ENCODE data around the gene VPS4B. TPM values are rescaled to one million over a fixed set of nuclear protein-coding genes. Genes with fewer than 3 reads are reported as not detected.

The VPS4B gene
- total and polyA plus RNA-seq, 10 of the 15 experiments (the other 5 are each of a cell fraction or from before 2014, with no cell fraction given), result 21.4 to 37.6 (median 29.8) TPM

DNA sequence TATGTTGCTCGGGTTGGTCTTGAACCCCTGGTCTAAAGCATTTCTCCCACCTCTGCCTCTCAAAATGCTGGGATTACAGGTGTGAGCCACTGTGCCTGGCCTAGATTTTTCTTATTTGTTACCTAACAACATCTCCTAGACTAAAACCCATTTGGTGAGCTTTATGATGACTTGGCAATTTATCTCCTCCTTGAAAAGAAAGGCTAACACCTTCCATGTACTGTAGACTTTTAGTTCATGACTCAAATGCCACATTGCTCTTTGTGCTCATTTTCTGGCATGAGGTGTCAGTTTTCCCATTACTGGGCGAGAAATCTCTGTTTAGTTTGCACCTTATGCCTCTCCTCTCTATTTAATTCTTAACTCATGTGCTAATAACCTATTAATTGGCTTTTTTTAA lies 42.2 kb upstream of the VPS4B start:
- no peak overlapping the region for H3K27ac ChIP-seq (ENCODE audit: control insufficient read depth, insufficient read depth)
- POLR2A ChIA-PET, result no interaction called here
- no peaks in the 10 kb centered on the region for H3K36me3 ChIP-seq (ENCODE audit: control insufficient read depth in 2 of 2, insufficient read depth in 2 of 2, low read length in 1 of 2)
- RAD21 ChIA-PET (ENCODE audit: unreplicated experiment), result no interaction called here
- no peak overlapping the region for H3K4me2 ChIP-seq (ENCODE audit: control insufficient read depth, insufficient read depth)
- intact Hi-C loops (cut with micrococcal nuclease; ENCODE audit: unreplicated experiment) (no loop called here), in situ Hi-C loops (cut with MboI) (no loop called here)
- no peak overlapping the region for H3K9ac ChIP-seq (ENCODE audit: control insufficient read depth, insufficient read depth, low read length)
- no peak overlapping the region for H3K4me3 ChIP-seq
- FAIRE-seq (no peak), ATAC-seq (no peak), DNase-seq (ENCODE audit: low read depth, low spot score) (no peak)
- H3K79me2 ChIP-seq (ENCODE audit: control insufficient read depth, insufficient read depth, low read length), result no peaks in the 10 kb centered on the region
- no peaks in the 10 kb centered on the region for H3K4me1 ChIP-seq (ENCODE audit: control insufficient read depth, insufficient read depth, low read length)
- H3K27me3 ChIP-seq (replicated peaks in 1 of 2; ENCODE audit: control insufficient read depth in 2 of 2, insufficient read depth in 2 of 2, low read length in 1 of 2), result peaks cover 0 to 5% of the 10 kb centered on the region in 2 experiments; a peak in 2 of 4 replicates
- H4K20me1 ChIP-seq (ENCODE audit: control insufficient read depth, insufficient read depth), result no peaks in the 10 kb centered on the region
- H3K9me3 ChIP-seq (replicated peaks; ENCODE audit: control insufficient read depth, insufficient read depth, low read length), result no peaks in the 10 kb centered on the region
- BruUV-seq (replicated peaks), result no TSS peak
- CTCF ChIA-PET, result interaction anchor here (1.0 to 1.2 kb wide), 2 partner anchors 25 to 54 kb away, joined by 4 to 6 read pairs; no protein-coding TSS in a partner anchor
- 18% methylated on average over 2 of the region's 2 CpGs for whole genome bisulfite sequencing (ENCODE audit: insufficient coverage, insufficient replicate concordance, low lambda C conversion rate, missing lambda C conversion rate)
- TF ChIP-seq PKNOX1 (IDR thresholded peaks at IDR 0.05), result no peak
- TF ChIP-seq PAX8 (IDR thresholded peaks at IDR 0.05), result no peak
- TF ChIP-seq, protein P1, sequence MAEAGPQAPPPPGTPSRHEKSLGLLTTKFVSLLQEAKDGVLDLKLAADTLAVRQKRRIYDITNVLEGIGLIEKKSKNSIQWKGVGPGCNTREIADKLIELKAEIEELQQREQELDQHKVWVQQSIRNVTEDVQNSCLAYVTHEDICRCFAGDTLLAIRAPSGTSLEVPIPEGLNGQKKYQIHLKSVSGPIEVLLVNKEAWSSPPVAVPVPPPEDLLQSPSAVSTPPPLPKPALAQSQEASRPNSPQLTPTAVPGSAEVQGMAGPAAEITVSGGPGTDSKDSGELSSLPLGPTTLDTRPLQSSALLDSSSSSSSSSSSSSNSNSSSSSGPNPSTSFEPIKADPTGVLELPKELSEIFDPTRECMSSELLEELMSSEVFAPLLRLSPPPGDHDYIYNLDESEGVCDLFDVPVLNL (IDR thresholded peaks at IDR 0.05; ENCODE audit: low read depth, low read length), result no peak
- SMC1A ChIA-PET (ENCODE audit: uncharacterized antibody, unreplicated experiment), result no interaction called here
- no peak overlapping the region for H2AFZ ChIP-seq (ENCODE audit: control insufficient read depth, low read depth, low read length)

DNA sequence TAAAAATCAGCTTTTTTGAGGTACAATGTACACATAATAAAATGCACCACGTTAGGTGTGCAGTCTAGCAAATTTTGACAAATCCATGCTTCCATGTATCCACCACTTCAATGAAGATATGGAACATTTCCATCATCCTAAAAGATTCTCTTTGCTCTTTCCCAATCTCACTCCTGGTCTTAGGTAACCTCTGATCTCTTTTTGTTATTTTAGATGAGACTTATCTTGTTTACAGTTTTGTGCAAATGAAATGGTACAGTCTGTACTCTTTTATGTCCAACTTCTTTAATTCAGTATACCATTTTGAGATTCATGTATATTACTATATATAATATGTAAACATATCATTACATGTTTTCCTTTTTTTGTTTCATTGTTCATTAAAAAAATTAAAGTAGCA lies 38.1 kb upstream of the VPS4B start:
- CTCF ChIA-PET, result no interaction called here
- TF ChIP-seq FOS (IDR thresholded peaks at IDR 0.05; ENCODE audit: borderline replicate concordance, extremely low read depth, insufficient read length) (no peak), ZNF24 (IDR thresholded peaks at IDR 0.05) (no peak), CTCF (IDR thresholded peaks at IDR 0.05 in 2 of 3, conservative IDR thresholded peaks at IDR 0.05 in 1 of 3; ENCODE audit: control insufficient read depth in 2 of 3, extremely low read depth in 1 of 3, insufficient read depth in 1 of 3, low read depth in 3 of 3, low read length in 3 of 3) (no peak), STAT3 (IDR thresholded peaks at IDR 0.05; ENCODE audit: low read depth, low read length) (no peak), EP300 (IDR thresholded peaks at IDR 0.05; ENCODE audit: borderline replicate concordance in 1 of 2, control insufficient read depth in 1 of 2, low read depth in 2 of 2, low read length in 2 of 2) (no peak), USF2 (IDR thresholded peaks at IDR 0.05; ENCODE audit: borderline replicate concordance, low read depth, low read length) (no peak), CREM (IDR thresholded peaks at IDR 0.05; ENCODE audit: low read depth) (no peak), WRNIP1 (IDR thresholded peaks at IDR 0.05; ENCODE audit: borderline replicate concordance, low read depth, low read length) (no peak), RBBP5 (conservative IDR thresholded peaks at IDR 0.05) (no peak), ATF7 (IDR thresholded peaks at IDR 0.05; ENCODE audit: low read depth) (no peak)

More for the DNA sequence above, 38.1 kb upstream of the VPS4B start:
- Histone ChIP-seq H3K27ac (ENCODE audit: control insufficient read depth, insufficient read depth) (no peak overlapping the region), H3K4me3 (no peak overlapping the region), H3K9ac (ENCODE audit: control insufficient read depth, insufficient read depth, low read length) (no peak overlapping the region), H3K4me2 (ENCODE audit: control insufficient read depth, insufficient read depth) (no peak overlapping the region), H4K20me1 (ENCODE audit: control insufficient read depth, insufficient read depth) (no peaks in the 10 kb centered on the region), H3K36me3 (ENCODE audit: control insufficient read depth in 2 of 2, insufficient read depth in 2 of 2, low read length in 1 of 2) (no peaks in the 10 kb centered on the region), H3K4me1 (ENCODE audit: control insufficient read depth, insufficient read depth, low read length) (no peaks in the 10 kb centered on the region), H3K79me2 (ENCODE audit: control insufficient read depth, insufficient read depth, low read length) (no peaks in the 10 kb centered on the region), H3K9me3 (replicated peaks; ENCODE audit: control insufficient read depth, insufficient read depth, low read length) (no peaks in the 10 kb centered on the region), H3K27me3 (replicated peaks in 1 of 2; ENCODE audit: control insufficient read depth in 2 of 2, insufficient read depth in 2 of 2, low read length in 1 of 2) (peaks cover 0 to 3% of the 10 kb centered on the region in 2 experiments; a peak in 2 of 4 replicates), H2AFZ (ENCODE audit: control insufficient read depth, low read depth, low read length) (no peak overlapping the region)
- intact Hi-C loops (cut with micrococcal nuclease; ENCODE audit: unreplicated experiment), result no loop called here
- 0% methylated on average over 1 of the region's 1 CpG for WGBS (ENCODE audit: insufficient coverage, insufficient replicate concordance, low lambda C conversion rate, missing lambda C conversion rate)
- DNase-seq (ENCODE audit: low read depth, low spot score) (no peak), FAIRE-seq (no peak), ATAC-seq (no peak)
- RAD21 ChIA-PET (ENCODE audit: unreplicated experiment), result no interaction called here
- BruUV-seq (replicated peaks), result no TSS peak
- in situ Hi-C loops (cut with MboI), result no loop called here
- POLR2A ChIA-PET, result no interaction called here
- SMC1A ChIA-PET (ENCODE audit: uncharacterized antibody, unreplicated experiment), result interaction anchor here (1.0 to 2.2 kb wide), 2 partner anchors 15 to 58 kb away, joined by 3 to 4 read pairs; no protein-coding TSS in a partner anchor

All from GM12878 (cell line).